Ovary (tissue), 3 donors: ENCODE results near the gene ENOX1.

Source experiments
- CTCF ChIP-seq, 3 donors: fragments of 450-650 bp in 2 of 3; fragments of 200-600 bp in 1 of 3; IDR thresholded peaks; one replicate each; pipeline versions ENCODE4 v1.5.1 to v1.8.0; 2016 to 2022; ENCODE audit warnings: antibody characterized with exemption in 3 of 3, mild to moderate bottlenecking in 1 of 3
- POLR2A ChIP-seq: fragments of 450-650 bp; IDR thresholded peaks from one replicate; pipeline ENCODE4 v1.6.1; 2017; ENCODE audit warnings: antibody characterized with exemption, mild to moderate bottlenecking, moderate library complexity
- donor health status: DM: no; HTN: no; CAD: no.

- TF ChIP-seq CTCF (IDR thresholded peaks at IDR 0.05) (no peak), POLR2A (no peak)
Observed at GRCh38 chr13:43698758-43699157, 88.0 kb downstream of the ENOX1 start.
